Heart left ventricle (tissue), 13 donors: ENCODE data around the gene UBALD2.

Source experiments
- CTCF ChIP-seq, 12 donors: fragments of 200-600 bp; sonication (generic) in 4 of 12; IDR thresholded peaks; one replicate each; pipeline versions ENCODE4 v1.5.0 to v1.8.0; 2018 to 2022; ENCODE audit warnings: antibody characterized with exemption in 12 of 12, mild to moderate bottlenecking in 5 of 12
- POLR2A ChIP-seq, 2 donors: fragments of 450-650 bp; IDR thresholded peaks; one replicate each; pipeline ENCODE4 v1.6.1; 2017; ENCODE audit warnings: antibody characterized with exemption in 2 of 2, mild to moderate bottlenecking in 2 of 2, moderate library complexity in 2 of 2
- donor health status: ischemic (EF 13 %, LVEDD 7.1; RV severe dilation, severe dysfunction).
- donor health status: DM: no; HTN: yes; CAD: no.
- donor health status: DM: no; HTN: no; CAD: no.
- donor health status: ischemic (EF 25% LVEDD 6.9; RV normal size, moderate dysfunction).
- donor health status: ischemic (EF 25% LVEDD 5.7; RV mildly dilated, moderate dysfunction).
- donor health status: ischemic (EF 35%, LVEDD 5.7; RV mildly dilated, moderate dysfunction).
- donor health status: nonischemic (EF 11% LVEDD 7.7; RV severe dilation, severe dysfunction).
- donor health status: DM: yes; HTN: yes; CAD: no.
- donor health status: PGD.
- donor health status: ischemic (EF 29% LVEDD 5.4; RV normal size, mild dysfunction).
- donor health status: nonischemic (EF 23%, LVEDD 6.1; RV moderate dilation, normal function).

DNA sequence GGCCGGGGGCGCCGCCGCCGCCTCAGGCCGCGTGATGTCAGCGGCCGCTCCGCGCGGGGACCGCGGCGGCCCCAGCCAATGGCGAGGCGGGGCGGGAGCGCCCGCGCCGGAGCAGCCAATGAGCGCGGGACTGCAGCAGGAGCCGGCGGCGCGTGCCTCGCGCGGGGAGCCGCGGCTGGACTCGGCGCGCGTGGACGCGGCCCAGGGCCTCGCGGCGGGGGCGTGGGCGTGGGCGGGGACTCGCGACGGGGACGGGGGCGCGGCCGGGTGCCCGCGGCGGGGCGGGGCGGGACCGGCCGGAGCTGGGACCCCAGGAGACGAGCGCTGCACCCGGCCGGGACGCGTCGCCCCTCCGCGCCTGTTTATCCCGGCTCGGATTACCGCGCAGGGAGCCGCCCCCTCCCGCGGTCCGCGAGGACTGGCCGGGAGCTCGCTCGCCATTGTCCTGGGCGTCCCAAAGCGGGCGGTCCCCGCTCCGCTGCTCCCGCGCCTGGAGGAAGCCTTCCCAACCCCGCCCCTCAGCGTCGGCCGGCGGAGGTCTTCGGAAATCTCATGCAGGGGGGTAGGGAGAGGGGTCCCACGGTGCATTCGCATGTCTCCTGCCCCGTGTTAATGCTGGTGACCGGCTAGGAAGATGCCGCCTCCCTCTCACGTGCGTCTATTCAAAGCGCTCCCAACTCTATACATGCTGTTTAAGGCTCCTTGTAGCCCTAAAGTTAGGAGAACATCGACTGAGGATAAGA is 24.5 kb upstream of the UBALD2 start, which contains the start of gene RNF157:
- TF ChIP-seq CTCF (IDR thresholded peaks at IDR 0.05) = no peak
- peak in 1 of 2 donors; percentile 29 for TF ChIP-seq POLR2A (IDR thresholded peaks at IDR 0.05)
